Sigmoid colon (tissue), 4 donors: ENCODE data around the gene RASGRF2.

Source experiments
- EP300 ChIP-seq, 4 donors: sonication (generic); formaldehyde crosslinking; IDR thresholded peaks; one replicate each; pipeline ENCODE4 v1.6.1; 2017; ENCODE audit warnings: antibody characterized with exemption in 4 of 4
- POLR2A ChIP-seq, 2 donors: fragments of 450-650 bp; IDR thresholded peaks; one replicate each; pipeline ENCODE4 v1.6.1; 2016; ENCODE audit warnings: antibody characterized with exemption in 2 of 2, mild to moderate bottlenecking in 2 of 2, moderate library complexity in 2 of 2
- POLR2AphosphoS5 ChIP-seq, 4 donors: sonication (generic); formaldehyde crosslinking; IDR thresholded peaks; one replicate each; pipeline ENCODE4 v1.6.1; 2017; ENCODE audit warnings: antibody characterized with exemption in 4 of 4
- TF ChIP-seq, protein P1 (sequence below), 4 experiments: fragments of 450-650 bp in 3 of 4; fragments of 200-600 bp in 1 of 4; IDR thresholded peaks; one replicate each; pipeline ENCODE4 v1.5.1; 2016 to 2019; ENCODE audit warnings: antibody characterized with exemption in 4 of 4, mild to moderate bottlenecking in 3 of 4, moderate library complexity in 2 of 4

- TF ChIP-seq, protein P1, sequence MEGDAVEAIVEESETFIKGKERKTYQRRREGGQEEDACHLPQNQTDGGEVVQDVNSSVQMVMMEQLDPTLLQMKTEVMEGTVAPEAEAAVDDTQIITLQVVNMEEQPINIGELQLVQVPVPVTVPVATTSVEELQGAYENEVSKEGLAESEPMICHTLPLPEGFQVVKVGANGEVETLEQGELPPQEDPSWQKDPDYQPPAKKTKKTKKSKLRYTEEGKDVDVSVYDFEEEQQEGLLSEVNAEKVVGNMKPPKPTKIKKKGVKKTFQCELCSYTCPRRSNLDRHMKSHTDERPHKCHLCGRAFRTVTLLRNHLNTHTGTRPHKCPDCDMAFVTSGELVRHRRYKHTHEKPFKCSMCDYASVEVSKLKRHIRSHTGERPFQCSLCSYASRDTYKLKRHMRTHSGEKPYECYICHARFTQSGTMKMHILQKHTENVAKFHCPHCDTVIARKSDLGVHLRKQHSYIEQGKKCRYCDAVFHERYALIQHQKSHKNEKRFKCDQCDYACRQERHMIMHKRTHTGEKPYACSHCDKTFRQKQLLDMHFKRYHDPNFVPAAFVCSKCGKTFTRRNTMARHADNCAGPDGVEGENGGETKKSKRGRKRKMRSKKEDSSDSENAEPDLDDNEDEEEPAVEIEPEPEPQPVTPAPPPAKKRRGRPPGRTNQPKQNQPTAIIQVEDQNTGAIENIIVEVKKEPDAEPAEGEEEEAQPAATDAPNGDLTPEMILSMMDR (IDR thresholded peaks at IDR 0.05): no peak
- TF ChIP-seq POLR2A (IDR thresholded peaks at IDR 0.05) (no peak), POLR2AphosphoS5 (IDR thresholded peaks at IDR 0.05) (no peak), EP300 (IDR thresholded peaks at IDR 0.05) (no peak)
Observed at GRCh38 chr5:81010336-81011169, 50.4 kb downstream of the RASGRF2 start.
